ENCODE measurements around the gene POLDIP2. TPM values are rescaled to one million over a fixed set of nuclear protein-coding genes. Genes with fewer than 3 reads are reported as not detected.

Gene POLDIP2
- total RNA-seq, 6 experiments from 2014 or later: 92.5 to 156 (median 130) TPM

DNA sequence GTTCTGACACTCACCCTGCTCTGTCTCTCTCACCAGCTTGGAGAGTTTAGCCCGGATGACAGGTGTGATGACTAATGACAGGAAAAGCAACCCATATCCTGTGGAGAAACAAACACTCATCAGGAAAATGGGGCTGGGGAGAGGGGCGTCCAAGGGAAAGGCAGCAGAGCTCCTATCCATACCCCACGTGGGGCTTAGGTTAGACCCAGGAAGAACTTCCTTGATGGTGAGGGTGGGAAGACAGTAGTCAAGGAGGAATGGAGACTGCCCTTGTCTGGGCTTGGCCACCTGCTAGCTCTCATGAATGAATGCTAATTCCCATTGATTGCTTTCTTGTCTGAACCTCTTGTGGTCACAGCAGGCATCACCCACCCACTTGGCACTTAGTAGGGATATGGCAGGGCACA, 44.9 kb upstream of the POLDIP2 start:
- Histone ChIP-seq H3K4me1 (peaks cover 0 to 50% (median 21%) of the 10 kb centered on the region in 4 donors), H3K27me3 (no peaks in the 10 kb centered on the region), H3K4me3 (no peak overlapping the region), H3K36me3 (peaks cover 0 to 44% (median 10%) of the 10 kb centered on the region in 4 donors), H3K27ac (no peak overlapping the region), H3K9me3 (no peaks in the 10 kb centered on the region)
- DNase-seq (no peak), ATAC-seq (no peak)
- WGBS (ENCODE audit: insufficient coverage, low coverage, low lambda C conversion rate, missing lambda C conversion rate): 20% methylated on average over 2 of the region's 3 CpGs
- TF ChIP-seq, protein P1, sequence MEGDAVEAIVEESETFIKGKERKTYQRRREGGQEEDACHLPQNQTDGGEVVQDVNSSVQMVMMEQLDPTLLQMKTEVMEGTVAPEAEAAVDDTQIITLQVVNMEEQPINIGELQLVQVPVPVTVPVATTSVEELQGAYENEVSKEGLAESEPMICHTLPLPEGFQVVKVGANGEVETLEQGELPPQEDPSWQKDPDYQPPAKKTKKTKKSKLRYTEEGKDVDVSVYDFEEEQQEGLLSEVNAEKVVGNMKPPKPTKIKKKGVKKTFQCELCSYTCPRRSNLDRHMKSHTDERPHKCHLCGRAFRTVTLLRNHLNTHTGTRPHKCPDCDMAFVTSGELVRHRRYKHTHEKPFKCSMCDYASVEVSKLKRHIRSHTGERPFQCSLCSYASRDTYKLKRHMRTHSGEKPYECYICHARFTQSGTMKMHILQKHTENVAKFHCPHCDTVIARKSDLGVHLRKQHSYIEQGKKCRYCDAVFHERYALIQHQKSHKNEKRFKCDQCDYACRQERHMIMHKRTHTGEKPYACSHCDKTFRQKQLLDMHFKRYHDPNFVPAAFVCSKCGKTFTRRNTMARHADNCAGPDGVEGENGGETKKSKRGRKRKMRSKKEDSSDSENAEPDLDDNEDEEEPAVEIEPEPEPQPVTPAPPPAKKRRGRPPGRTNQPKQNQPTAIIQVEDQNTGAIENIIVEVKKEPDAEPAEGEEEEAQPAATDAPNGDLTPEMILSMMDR (IDR thresholded peaks at IDR 0.05): no peak
- TF ChIP-seq POLR2A (IDR thresholded peaks at IDR 0.05): no peak
- intact Hi-C loops (cut with DNase I): no loop called here

DNA sequence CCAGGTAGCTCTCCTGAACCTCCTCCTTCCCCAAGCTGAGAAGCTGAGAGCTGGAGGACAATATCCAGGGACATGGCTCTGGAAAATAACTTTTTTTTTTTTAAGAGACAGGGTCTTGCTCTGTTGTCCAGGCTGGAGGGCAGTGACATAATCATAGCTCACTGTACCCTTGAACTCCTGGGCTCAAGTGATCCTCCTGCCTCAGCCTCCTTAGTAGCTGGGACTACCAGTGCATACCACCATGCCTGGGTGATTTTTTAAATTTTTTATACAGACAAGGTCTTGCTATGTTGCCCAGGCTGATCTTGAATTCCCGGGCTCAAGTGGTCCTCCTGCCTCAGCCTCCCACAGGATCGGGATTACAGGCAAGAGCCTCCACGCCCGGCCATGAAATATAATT, 42.5 kb upstream of the POLDIP2 start:
- Histone ChIP-seq H3K27ac (no peak overlapping the region), H3K4me1 (peaks cover 0 to 46% (median 18%) of the 10 kb centered on the region in 4 donors), H3K27me3 (no peaks in the 10 kb centered on the region), H3K36me3 (peaks cover 0 to 51% (median 10%) of the 10 kb centered on the region in 4 donors), H3K9me3 (no peaks in the 10 kb centered on the region), H3K4me3 (no peak overlapping the region)
- intact Hi-C loops (cut with DNase I): no loop called here
- no peak for ATAC-seq
- WGBS (ENCODE audit: insufficient coverage, low coverage, low lambda C conversion rate, missing lambda C conversion rate): 63% methylated on average over 2 of the region's 4 CpGs
- TF ChIP-seq POLR2A (IDR thresholded peaks at IDR 0.05): no peak
- TF ChIP-seq, protein P1 (IDR thresholded peaks at IDR 0.05): no peak
- DNase-seq: no peak

DNA sequence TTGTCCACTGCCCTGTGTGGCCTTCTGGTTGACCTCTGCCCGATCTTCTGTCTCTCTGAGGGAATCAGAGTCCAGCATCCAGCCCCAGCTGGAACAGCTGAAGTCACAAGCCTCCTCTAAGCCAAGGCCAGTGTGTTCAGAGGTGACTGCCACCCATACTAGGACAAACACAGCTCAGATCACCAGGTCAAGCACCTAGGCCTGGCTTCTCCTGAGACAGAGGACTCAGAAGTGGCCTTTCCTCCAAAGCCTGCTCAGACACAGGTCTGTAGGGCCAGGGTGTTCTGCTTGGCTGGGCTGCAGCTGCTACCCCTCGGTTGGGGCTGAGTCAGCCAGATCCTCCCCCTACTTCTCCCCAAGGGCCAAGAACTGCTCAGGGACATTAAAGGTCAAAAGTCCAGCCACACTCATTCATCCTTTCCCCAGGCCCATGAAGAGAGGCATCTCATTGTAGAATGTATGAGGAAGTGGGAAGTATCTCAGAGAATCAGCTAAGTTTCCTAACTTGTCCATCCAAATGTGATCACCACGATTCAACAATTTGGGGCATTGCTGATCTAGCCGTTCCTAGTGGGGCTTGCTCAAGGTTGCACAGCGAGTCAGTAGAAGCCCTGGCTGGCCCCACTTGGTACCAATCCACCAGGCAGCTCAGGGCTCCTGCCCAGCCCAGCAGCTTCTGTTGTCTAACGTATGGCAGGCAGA, 41.1 kb upstream of the POLDIP2 start:
- Histone ChIP-seq H3K4me3 (no peak overlapping the region), H3K27me3 (no peaks in the 10 kb centered on the region), H3K27ac (peak overlapping the region in 2 of 3 donors; percentile 36 to 65), H3K36me3 (peaks cover 0 to 50% (median 10%) of the 10 kb centered on the region in 4 donors), H3K9me3 (no peaks in the 10 kb centered on the region), H3K4me1 (peaks cover 0 to 32% (median 12%) of the 10 kb centered on the region in 4 donors)
- DNase-seq (peak in 2 of 3 donors; percentile 81 to 82), ATAC-seq (peak; percentile 74 to 82 (median 78))
- TF ChIP-seq POLR2A (IDR thresholded peaks at IDR 0.05): no peak
- TF ChIP-seq, protein P1 (IDR thresholded peaks at IDR 0.05): no peak
- WGBS (ENCODE audit: insufficient coverage, low coverage, low lambda C conversion rate, missing lambda C conversion rate): 35% methylated on average over 5 of the region's 6 CpGs
- intact Hi-C loops (cut with DNase I): no loop called here

DNA sequence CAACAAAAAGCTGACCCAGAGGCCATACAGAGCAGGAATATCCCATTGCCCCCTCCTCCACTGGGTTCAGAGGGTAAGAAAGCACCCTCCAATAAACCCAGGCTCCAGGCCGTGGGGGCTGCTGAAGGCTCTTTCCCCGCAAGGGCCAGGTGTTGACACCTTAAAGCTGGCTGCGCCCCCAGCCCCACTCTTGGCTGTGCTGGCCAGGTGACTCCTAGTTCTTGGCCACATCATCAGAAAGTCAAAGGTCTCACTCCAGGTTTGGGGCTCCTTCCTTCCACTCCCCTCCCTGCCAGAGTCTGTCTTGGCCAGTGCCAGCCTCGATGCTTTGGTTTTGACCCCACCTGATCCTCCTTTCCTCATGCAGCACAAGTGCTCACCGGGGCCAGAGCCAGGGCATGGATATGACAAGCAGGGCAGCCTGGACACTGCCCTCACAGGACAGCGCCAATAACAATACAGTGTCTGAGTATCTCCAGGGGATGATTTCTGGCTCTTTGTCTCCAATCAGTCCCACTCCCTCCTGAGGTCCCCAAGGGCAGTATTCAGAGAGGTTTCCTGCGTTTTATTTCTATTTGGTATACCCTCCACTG, 40.5 kb upstream of the POLDIP2 start:
- Histone ChIP-seq H3K9me3 (no peaks in the 10 kb centered on the region), H3K27me3 (no peaks in the 10 kb centered on the region), H3K27ac (peak overlapping the region; percentile 3 to 65 (median 23)), H3K4me3 (no peak overlapping the region), H3K4me1 (peaks cover 0 to 30% (median 12%) of the 10 kb centered on the region in 4 donors), H3K36me3 (peaks cover 0 to 44% (median 10%) of the 10 kb centered on the region in 4 donors)
- 49% methylated on average over 6 of the region's 7 CpGs for WGBS (ENCODE audit: insufficient coverage, low coverage, low lambda C conversion rate, missing lambda C conversion rate)
- TF ChIP-seq, protein P1 (IDR thresholded peaks at IDR 0.05): no peak
- no peak for TF ChIP-seq POLR2A (IDR thresholded peaks at IDR 0.05)
- ATAC-seq (peak; percentile 26 to 70 (median 44)), DNase-seq (peak in 1 of 3 donors; percentile 69)
- intact Hi-C loops (cut with DNase I): no loop called here
